HepG2 (cell line): Measurements from ENCODE around the gene STX4. TPM values are rescaled to one million over a fixed set of nuclear protein-coding genes. Genes with fewer than 3 reads are reported as not detected.

Experiments used
- ATAC-seq: fragments of 200-7000 bp; cut with Tn5 transposase; 3 replicates; pipeline ENCODE4 v1.9.1; 2020; ENCODE audit warnings: mild to moderate bottlenecking, moderate library complexity
- BruUV-seq: library from RNA; stranded (reverse); fragments of 400-500 nt; replicated peaks from 2 replicates; lab custom pipeline; 2021; lab: Mats Ljungman, UMichigan
- CTCF ChIA-PET: fragments of 300-600 bp; formaldehyde crosslinking; extraction: SDS; loops from one replicate; lab custom pipeline; 2021; ENCODE audit warnings: low total read pairs, inconsistent platforms, low intra/inter-chr PET ratio; lab: Yijun Ruan, JAX
- POLR2A ChIA-PET: fragments of 350-600 bp; sonication (Branson Sonifier 250); formaldehyde crosslinking; loops from one replicate; lab custom pipeline; 2020; ENCODE audit warnings: antibody characterized with exemption, inconsistent platforms; lab: Yijun Ruan, JAX
- DNase-seq: peaks from one replicate; pipeline ENCODE4 v3.0.0-alpha.2; 2015; ENCODE audit warnings: low spot score
- FAIRE-seq: peaks from 3 replicates; lab custom pipeline; 2011; peaks lifted over from hg19 to GRCh38; lab: Jason Lieb, UNC
- H2AFZ ChIP-seq: one replicate; pipeline ENCODE4 v1.6.1; 2011; ENCODE audit warnings: low read length, inconsistent platforms
- H3K27ac ChIP-seq: fragments of 300-600 bp; 3 replicates; pipeline ENCODE4 v1.8.0; 2011; ENCODE audit warnings: mixed run types, mild to moderate bottlenecking, mixed read lengths, low read length, inconsistent platforms; ENCODE audit not compliant: insufficient read depth; ENCODE audit errors: extremely low read length
- H3K27me3 ChIP-seq, 2 experiments: fragments of 200-600 bp in 1 of 2; 2 replicates in 1 of 2; 3 replicates in 1 of 2; pipeline versions ENCODE4 v1.6.0 to v1.8.0; 2011; ENCODE audit warnings: low read length in 2 of 2, mild to moderate bottlenecking in 2 of 2, moderate library complexity in 2 of 2, inconsistent platforms in 1 of 2; ENCODE audit not compliant: insufficient read depth in 2 of 2, control insufficient read depth in 1 of 2
- H3K36me3 ChIP-seq, 2 experiments: fragments of 200-600 bp in 1 of 2; replicated peaks in 1 of 2; 2 replicates in 1 of 2; 3 replicates in 1 of 2; pipeline versions ENCODE4 v1.5.1 to v1.8.0; 2011; ENCODE audit warnings: low read length in 2 of 2, inconsistent platforms in 1 of 2; ENCODE audit not compliant: insufficient read depth in 2 of 2, control insufficient read depth in 1 of 2
- H3K4me1 ChIP-seq: 2 replicates; pipeline ENCODE4 v1.5.1; 2012; ENCODE audit warnings: low read length, inconsistent platforms; ENCODE audit not compliant: insufficient read depth
- H3K4me2 ChIP-seq: 2 replicates; pipeline ENCODE4 v1.6.0; 2011; ENCODE audit warnings: low read depth, low read length, inconsistent platforms
- H3K4me3 ChIP-seq, 3 experiments: fragments of 200-600 bp in 1 of 3; sonication (generic), shearing (Covaris generic) in 1 of 3; replicated peaks in 1 of 3; 2 replicates each; pipeline ENCODE4 v1.5.1; 2011 to 2016; ENCODE audit warnings: low read length in 3 of 3, inconsistent platforms in 2 of 3, low read depth in 2 of 3, mild to moderate bottlenecking in 2 of 3, control low read depth in 1 of 3, mixed read lengths in 1 of 3; ENCODE audit not compliant: insufficient read depth in 1 of 3
- H3K79me2 ChIP-seq: one replicate; pipeline ENCODE4 v1.6.1; 2011; ENCODE audit warnings: low read length, inconsistent platforms; ENCODE audit not compliant: insufficient read depth
- H3K9ac ChIP-seq: 2 replicates; pipeline ENCODE4 v1.6.0; 2011; ENCODE audit warnings: mild to moderate bottlenecking, low read depth, low read length, inconsistent platforms; ENCODE audit not compliant: insufficient read depth
- H3K9me3 ChIP-seq: 2 replicates; pipeline ENCODE4 v1.5.1; 2012; ENCODE audit warnings: mild to moderate bottlenecking, low read length
- H4K20me1 ChIP-seq: 2 replicates; pipeline ENCODE4 v1.6.0; 2011; ENCODE audit warnings: inconsistent platforms, mild to moderate bottlenecking, low read length, moderate library complexity; ENCODE audit not compliant: insufficient read depth
- AGO2 ChIP-seq: fragments of 200-400 bp; formaldehyde crosslinking; optimal IDR thresholded peaks from 2 replicates; pipeline ENCODE3; 2017; ENCODE audit warnings: mild to moderate bottlenecking, low read depth, low read length, moderate library complexity
- CAMTA2 ChIP-seq: sonication (generic); formaldehyde crosslinking; IDR thresholded peaks from 2 replicates; pipeline ENCODE4 v1.4.0; 2020; ENCODE audit warnings: mild to moderate bottlenecking, missing genetic modification reagents, borderline replicate concordance
- HNRNPLL ChIP-seq: fragments of 200-400 bp; formaldehyde crosslinking; IDR thresholded peaks from 2 replicates; pipeline ENCODE4 v1.6.1; 2017; ENCODE audit warnings: mild to moderate bottlenecking, low read depth, low read length; ENCODE audit not compliant: poor library complexity, severe bottlenecking
- KAT8 ChIP-seq: IDR thresholded peaks from 2 replicates; pipeline ENCODE4 v1.6.1; 2016; ENCODE audit warnings: missing genetic modification reagents, missing compliant biosample characterization
- POLR2A ChIP-seq, 2 experiments: IDR thresholded peaks; 2 replicates each; pipeline ENCODE4 v1.6.1; 2011; ENCODE audit warnings: low read depth in 2 of 2, low read length in 2 of 2, mild to moderate bottlenecking in 1 of 2, moderate library complexity in 1 of 2; ENCODE audit not compliant: insufficient read depth in 1 of 2
- ZNF225 ChIP-seq: sonication (generic); formaldehyde crosslinking; IDR thresholded peaks from 2 replicates; pipeline ENCODE4 v1.4.0; 2020; ENCODE audit warnings: mild to moderate bottlenecking, missing genetic modification reagents
- ZSCAN21 ChIP-seq: sonication (generic); formaldehyde crosslinking; IDR thresholded peaks from 2 replicates; pipeline ENCODE4 v1.8.0; 2022; ENCODE audit warnings: mild to moderate bottlenecking, missing genetic modification reagents, moderate library complexity, borderline replicate concordance
- WGBS: methylation state at CpG from one replicate; pipeline ENCODE4 v1.1.6; 2017; ENCODE audit warnings: low lambda C conversion rate; 5-methylcytosine and 5-hydroxymethylcytosine counted together
- in situ Hi-C: cut with HindIII; loops from 2 replicates; pipeline ENCODE4 v1.10.0; 2017; ENCODE audit warnings: low pct_unique_long_range_greater_than_20kb; ENCODE audit not compliant: extremely low pct_ligation_motif_present
- intact Hi-C: fragments of 100-400 bp; cut with micrococcal nuclease; formaldehyde crosslinking; loops from one replicate; pipeline ENCODE4 v1.10.0; 2022; ENCODE audit not compliant: unreplicated experiment
- polyA plus RNA-seq, 8 experiments: library from polyadenylated mRNA; depleted of rRNA in 3 of 8; stranded (reverse) in 7 of 8; unstranded in 1 of 8; fragments of >200 nt; fragmentation: Illumina TruSeq in 4 of 8; extraction: Trizol in 4 of 8; gene quantifications; 2 replicates each; pipeline versions ENCODE4 v1.2.1 to v1.2.3, GENCODE V29; 2011 to 2016; ENCODE audit warnings: low read depth in 4 of 8, missing spikeins in 1 of 8, mixed read lengths in 1 of 8; ENCODE audit not compliant: insufficient read depth in 1 of 8
- total RNA-seq, 5 experiments: library from RNA; depleted of rRNA; stranded (reverse); fragments of >200 nt; fragmentation: Illumina TruSeq; extraction: Trizol; gene quantifications; 2 replicates each; pipeline ENCODE4 v1.2.3, GENCODE V29; 2016; ENCODE audit warnings: low read depth in 1 of 5
- TF ChIP-seq, protein P1 (sequence below): sonication (generic); formaldehyde crosslinking; IDR thresholded peaks from 2 replicates; pipeline ENCODE4 v1.4.0; 2020; ENCODE audit warnings: missing genetic modification reagents
- TF ChIP-seq, protein P2 (sequence below): sonication (generic); formaldehyde crosslinking; IDR thresholded peaks from 2 replicates; pipeline ENCODE4 v1.5.1; 2020; ENCODE audit warnings: mild to moderate bottlenecking, missing genetic modification reagents, moderate library complexity
- TF ChIP-seq, protein P3 (sequence below): sonication (generic); formaldehyde crosslinking; IDR thresholded peaks from 2 replicates; pipeline ENCODE4 v1.8.1; 2023; ENCODE audit warnings: mild to moderate bottlenecking, missing genetic modification reagents, borderline replicate concordance

The STX4 gene
- total and polyA plus RNA-seq, 2 of the 13 experiments (the other 11 are each of a cell fraction or from before 2014, with no cell fraction given): 29.2 to 34.6 TPM

DNA sequence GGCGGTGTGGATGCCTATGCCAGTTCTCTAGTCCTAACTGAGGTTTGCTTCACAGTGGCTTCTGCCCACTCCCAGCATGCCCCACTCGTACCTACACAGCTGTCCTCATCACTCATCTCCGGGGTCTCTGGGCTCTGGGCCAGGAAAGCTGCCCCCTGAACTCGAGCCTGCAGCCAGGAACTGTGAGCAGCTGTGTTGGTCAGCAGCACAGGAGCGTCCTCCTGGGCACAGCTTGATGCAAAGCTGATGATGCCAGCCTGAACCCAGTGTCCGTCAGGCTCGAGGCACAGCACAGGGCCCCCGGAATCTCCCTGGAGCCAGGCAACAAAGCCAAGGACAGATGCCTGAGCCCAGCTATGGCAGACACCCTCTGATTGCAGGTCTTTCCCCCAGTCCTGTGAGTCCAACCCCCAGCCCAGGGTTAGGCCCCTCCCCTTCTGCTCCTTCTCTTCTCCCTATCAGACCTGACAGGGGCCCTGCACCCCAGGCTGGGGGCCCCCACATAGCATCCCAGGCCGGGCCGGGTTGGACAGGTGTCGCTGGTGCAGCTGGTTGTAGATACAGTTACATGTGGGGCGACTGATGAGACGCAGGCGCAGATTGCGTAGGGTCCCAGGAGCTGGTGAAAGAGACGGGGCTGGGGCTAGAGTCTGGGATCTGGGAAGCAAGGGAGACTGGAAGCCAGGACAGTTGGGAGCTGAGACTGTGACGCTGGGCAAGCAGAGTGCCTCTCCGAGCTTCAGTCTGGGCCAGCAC lies 52.7 kb downstream of the STX4 start:
- H3K9ac ChIP-seq: no peak overlapping the region
- H3K9me3 ChIP-seq: no peaks in the 10 kb centered on the region
- POLR2A ChIA-PET: interaction anchor here (1.4 to 3.3 kb wide), 2 partner anchors 12 to 31 kb away, joined by 3 to 17 read pairs; partner anchors contain the start of genes KAT8, ZNF646 and ZNF668
- H3K79me2 ChIP-seq: peaks cover 8% of the 10 kb centered on the region
- no peak overlapping the region for H3K4me3 ChIP-seq
- CTCF ChIA-PET: no interaction called here
- peaks cover 14 to 27% of the 10 kb centered on the region in 2 experiments for H3K36me3 ChIP-seq
- intact Hi-C loops (no loop called here), in situ Hi-C loops (no loop called here)
- FAIRE-seq (no peak), ATAC-seq (no peak; the same call in 2 of the 3 replicates), DNase-seq (no peak)
- no TSS peak for BruUV-seq
- H4K20me1 ChIP-seq: no peaks in the 10 kb centered on the region; the same call in 1 of the 2 replicates
- no peaks in the 10 kb centered on the region for H3K27me3 ChIP-seq
- H3K4me2 ChIP-seq: no peak overlapping the region
- H3K4me1 ChIP-seq: no peaks in the 10 kb centered on the region
- H3K27ac ChIP-seq: no peak overlapping the region
- no peak for TF ChIP-seq KAT8 (CRISPR knock-in tag)
- TF ChIP-seq HNRNPLL: peak; percentile 12
- TF ChIP-seq, protein P1, sequence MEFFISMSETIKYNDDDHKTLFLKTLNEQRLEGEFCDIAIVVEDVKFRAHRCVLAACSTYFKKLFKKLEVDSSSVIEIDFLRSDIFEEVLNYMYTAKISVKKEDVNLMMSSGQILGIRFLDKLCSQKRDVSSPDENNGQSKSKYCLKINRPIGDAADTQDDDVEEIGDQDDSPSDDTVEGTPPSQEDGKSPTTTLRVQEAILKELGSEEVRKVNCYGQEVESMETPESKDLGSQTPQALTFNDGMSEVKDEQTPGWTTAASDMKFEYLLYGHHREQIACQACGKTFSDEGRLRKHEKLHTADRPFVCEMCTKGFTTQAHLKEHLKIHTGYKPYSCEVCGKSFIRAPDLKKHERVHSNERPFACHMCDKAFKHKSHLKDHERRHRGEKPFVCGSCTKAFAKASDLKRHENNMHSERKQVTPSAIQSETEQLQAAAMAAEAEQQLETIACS (CRISPR knock-in tag): 0 out of 2 replicates have a peak, but pooled peaks have one; percentile 19
- no peak for TF ChIP-seq CAMTA2 (CRISPR knock-in tag)
- peak in 1 of 2 experiments; percentile 8; a peak in 2 of 4 replicates for TF ChIP-seq POLR2A (IDR thresholded peaks at IDR 0.05; ENCODE audit: insufficient read depth in 1 of 2, low read depth in 2 of 2, low read length in 2 of 2)
- peak; percentile 84 for TF ChIP-seq AGO2
- TF ChIP-seq ZSCAN21 (CRISPR knock-in tag): no peak
- TF ChIP-seq, protein P2, sequence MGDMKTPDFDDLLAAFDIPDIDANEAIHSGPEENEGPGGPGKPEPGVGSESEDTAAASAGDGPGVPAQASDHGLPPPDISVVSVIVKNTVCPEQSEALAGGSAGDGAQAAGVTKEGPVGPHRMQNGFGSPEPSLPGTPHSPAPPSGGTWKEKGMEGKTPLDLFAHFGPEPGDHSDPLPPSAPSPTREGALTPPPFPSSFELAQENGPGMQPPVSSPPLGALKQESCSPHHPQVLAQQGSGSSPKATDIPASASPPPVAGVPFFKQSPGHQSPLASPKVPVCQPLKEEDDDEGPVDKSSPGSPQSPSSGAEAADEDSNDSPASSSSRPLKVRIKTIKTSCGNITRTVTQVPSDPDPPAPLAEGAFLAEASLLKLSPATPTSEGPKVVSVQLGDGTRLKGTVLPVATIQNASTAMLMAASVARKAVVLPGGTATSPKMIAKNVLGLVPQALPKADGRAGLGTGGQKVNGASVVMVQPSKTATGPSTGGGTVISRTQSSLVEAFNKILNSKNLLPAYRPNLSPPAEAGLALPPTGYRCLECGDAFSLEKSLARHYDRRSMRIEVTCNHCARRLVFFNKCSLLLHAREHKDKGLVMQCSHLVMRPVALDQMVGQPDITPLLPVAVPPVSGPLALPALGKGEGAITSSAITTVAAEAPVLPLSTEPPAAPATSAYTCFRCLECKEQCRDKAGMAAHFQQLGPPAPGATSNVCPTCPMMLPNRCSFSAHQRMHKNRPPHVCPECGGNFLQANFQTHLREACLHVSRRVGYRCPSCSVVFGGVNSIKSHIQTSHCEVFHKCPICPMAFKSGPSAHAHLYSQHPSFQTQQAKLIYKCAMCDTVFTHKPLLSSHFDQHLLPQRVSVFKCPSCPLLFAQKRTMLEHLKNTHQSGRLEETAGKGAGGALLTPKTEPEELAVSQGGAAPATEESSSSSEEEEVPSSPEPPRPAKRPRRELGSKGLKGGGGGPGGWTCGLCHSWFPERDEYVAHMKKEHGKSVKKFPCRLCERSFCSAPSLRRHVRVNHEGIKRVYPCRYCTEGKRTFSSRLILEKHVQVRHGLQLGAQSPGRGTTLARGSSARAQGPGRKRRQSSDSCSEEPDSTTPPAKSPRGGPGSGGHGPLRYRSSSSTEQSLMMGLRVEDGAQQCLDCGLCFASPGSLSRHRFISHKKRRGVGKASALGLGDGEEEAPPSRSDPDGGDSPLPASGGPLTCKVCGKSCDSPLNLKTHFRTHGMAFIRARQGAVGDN (CRISPR knock-in tag): 0 out of 2 replicates have a peak, but pooled peaks have one; percentile 15
- TF ChIP-seq, protein P3, sequence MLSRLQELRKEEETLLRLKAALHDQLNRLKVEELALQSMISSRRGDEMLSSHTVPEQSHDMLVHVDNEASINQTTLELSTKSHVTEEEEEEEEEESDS: no peak
- TF ChIP-seq ZNF225 (CRISPR knock-in tag): no peak
- H2AFZ ChIP-seq: no peak overlapping the region
- 95% methylated on average over 18 of the region's 18 CpGs for WGBS
